Caco-2 (cell line): ENCODE data around the gene SPECC1L. TPM values are rescaled to one million over a fixed set of nuclear protein-coding genes. Genes with fewer than 3 reads are reported as not detected.
A peak's percentile ranks its signal among the peaks of the same experiment; 100 is the strongest.
"Not testable (repeated sequence)": the region's sequence is repeated elsewhere in the genome, so short reads cannot be mapped to it uniquely, and the experiment has no call there.

Experiments used
- BruUV-seq: library from RNA; stranded (reverse); fragments of 400-500 nt; replicated peaks from 2 replicates; lab custom pipeline; 2021; lab: Mats Ljungman, UMichigan
- CTCF ChIA-PET: fragments of 300-600 bp; sonication (Branson Sonifier 250); formaldehyde crosslinking; loops from one replicate; lab custom pipeline; 2022; ENCODE audit warnings: antibody characterized with exemption; lab: Charles Lee
- POLR2A ChIA-PET: fragments of 300-600 bp; sonication (Branson Sonifier 250); formaldehyde crosslinking; loops from one replicate; lab custom pipeline; 2022; ENCODE audit warnings: antibody characterized with exemption; lab: Charles Lee
- DNase-seq, 2 experiments: peaks; one replicate each; pipeline versions ENCODE4 v3.0.0 to v3.0.0-alpha.2; 2020 to 2022
- H3K27me3 ChIP-seq: replicated peaks from 2 replicates; pipeline ENCODE4 v1.6.0; 2011; ENCODE audit warnings: low read length; ENCODE audit not compliant: control insufficient read depth, insufficient read depth
- H3K36me3 ChIP-seq: 2 replicates; pipeline ENCODE4 v1.5.1; 2011; ENCODE audit warnings: low read length; ENCODE audit not compliant: control insufficient read depth, insufficient read depth
- H3K4me1 ChIP-seq: fragments of 250-450 bp; sonication (Bioruptor Pico); 2 replicates; pipeline ENCODE4 v1.5.1; 2020; ENCODE audit warnings: mild to moderate bottlenecking
- H3K4me3 ChIP-seq: 2 replicates; pipeline ENCODE4 v1.5.1; 2011; ENCODE audit warnings: low read depth, mild to moderate bottlenecking, control low read depth, low read length
- H3K9me3 ChIP-seq: fragments of 250-450 bp; sonication (Bioruptor Pico); 2 replicates; pipeline ENCODE4 v1.5.1; 2020; ENCODE audit warnings: mild to moderate bottlenecking, moderate library complexity
- H3K27ac Mint-ChIP-seq: one replicate; pipeline ENCODE4 v1.8.0; 2022; ENCODE audit warnings: mixed read lengths; ENCODE audit not compliant: unreplicated experiment
- H3K27me3 Mint-ChIP-seq: one replicate; pipeline ENCODE4 v1.8.0; 2022; ENCODE audit warnings: mixed read lengths; ENCODE audit not compliant: insufficient read depth, unreplicated experiment
- H3K36me3 Mint-ChIP-seq: one replicate; pipeline ENCODE4 v1.8.0; 2022; ENCODE audit warnings: mild to moderate bottlenecking, mixed read lengths; ENCODE audit not compliant: insufficient read depth, unreplicated experiment
- H3K4me1 Mint-ChIP-seq: one replicate; pipeline ENCODE4 v1.8.0; 2022; ENCODE audit warnings: low read depth, mixed read lengths; ENCODE audit not compliant: unreplicated experiment
- H3K4me3 Mint-ChIP-seq: one replicate; pipeline ENCODE4 v1.8.0; 2022; ENCODE audit warnings: mild to moderate bottlenecking, moderate library complexity, mixed read lengths; ENCODE audit not compliant: unreplicated experiment
- H3K9me3 Mint-ChIP-seq: one replicate; pipeline ENCODE4 v1.8.0; 2022; ENCODE audit warnings: mixed read lengths; ENCODE audit not compliant: unreplicated experiment
- CTCF ChIP-seq, 2 experiments: fragments of 200-600 bp in 1 of 2; IDR thresholded peaks; 1 replicate in 1 of 2; 2 replicates in 1 of 2; pipeline versions ENCODE4 v1.5.1 to v1.8.0; 2011 to 2022; ENCODE audit warnings: antibody characterized with exemption in 1 of 2, control low read depth in 1 of 2, inconsistent platforms in 1 of 2, low read depth in 1 of 2, low read length in 1 of 2, mild to moderate bottlenecking in 1 of 2, moderate library complexity in 1 of 2; ENCODE audit not compliant: insufficient read depth in 1 of 2, severe bottlenecking in 1 of 2, unreplicated experiment in 1 of 2
- intact Hi-C: fragments of 100-400 bp; cut with micrococcal nuclease; formaldehyde crosslinking; loops from one replicate; pipeline ENCODE4 v1.10.0; 2022; ENCODE audit not compliant: unreplicated experiment
- total RNA-seq: library from RNA; stranded (reverse); gene quantifications from 2 replicates; pipeline ENCODE4 v1.2.3, GENCODE V29; 2022

SPECC1L gene
- total RNA-seq, 1 experiment from 2014 or later = 72.8 TPM

- no TSS peak for BruUV-seq
- TF ChIP-seq CTCF (IDR thresholded peaks at IDR 0.05; ENCODE audit: insufficient read depth in 1 of 2, low read depth in 1 of 2, low read length in 1 of 2, severe bottlenecking in 1 of 2, unreplicated experiment in 1 of 2) = no peak
- Mint-ChIP-seq H3K4me1 (peaks cover 13% of the 10 kb centered on the region), H3K27me3 (no peaks in the 10 kb centered on the region), H3K9me3 (no peaks in the 10 kb centered on the region), H3K36me3 (peaks cover 4% of the 10 kb centered on the region), H3K4me3 (no peak overlapping the region), H3K27ac (no peak overlapping the region)
- Histone ChIP-seq H3K4me1 (0 out of 2 replicates have a peak, but pooled peaks cover 3% of the 10 kb centered on the region), H3K9me3 (no peaks in the 10 kb centered on the region), H3K4me3 (no peak overlapping the region), H3K27me3 (no peaks in the 10 kb centered on the region), H3K36me3 (no peaks in the 10 kb centered on the region)
- no peak for DNase-seq
- intact Hi-C loops = loop anchor here (1.0 kb wide), 1 partner anchor 58 kb away; no protein-coding TSS in a partner anchor
- CTCF ChIA-PET = interaction anchor here (0.6 to 1.4 kb wide), 10 partner anchors 22 to 114 kb away, joined by 3 to 51 read pairs (median 4); partner anchors contain the start of gene SUSD2
- POLR2A ChIA-PET = interaction anchor here (0.6 kb wide), 1 partner anchor 51 kb away, joined by 3 read pairs; no protein-coding TSS in a partner anchor
Observed at GRCh38 chr22:24247011-24247507, 23.6 kb upstream of the SPECC1L start.

- H3K27ac Mint-ChIP-seq = no peak overlapping the region
- no peak overlapping the region for H3K4me3 ChIP-seq
- BruUV-seq = no TSS peak
Observed at GRCh38 chr22:24247564-24248344, 22.9 kb upstream of the SPECC1L start.

GRCh38 chr22:24248611-24249010 is 22.0 kb upstream of the SPECC1L start:
- H3K27me3 ChIP-seq, CTCF ChIA-PET, H3K9me3 Mint-ChIP-seq, H3K9me3 ChIP-seq, H3K4me1 ChIP-seq, H3K4me3 Mint-ChIP-seq, POLR2A ChIA-PET, H3K36me3 ChIP-seq, H3K4me3 ChIP-seq, BruUV-seq, DNase-seq, intact Hi-C loops, H3K27ac Mint-ChIP-seq, H3K4me1 Mint-ChIP-seq, H3K36me3 Mint-ChIP-seq, H3K27me3 Mint-ChIP-seq: not testable (repeated sequence)

More at GRCh38 chr22:24247564-24248344, 22.9 kb upstream of the SPECC1L start:
- intact Hi-C loops = loop anchor here (1.0 kb wide), 1 partner anchor 58 kb away; no protein-coding TSS in a partner anchor
- Mint-ChIP-seq H3K9me3 (no peaks in the 10 kb centered on the region), H3K27me3 (no peaks in the 10 kb centered on the region), H3K4me3 (no peak overlapping the region), H3K36me3 (peaks cover 4% of the 10 kb centered on the region), H3K4me1 (peaks cover 13% of the 10 kb centered on the region)
- H3K36me3 ChIP-seq = no peaks in the 10 kb centered on the region
- CTCF ChIA-PET = interaction anchor here (0.6 to 1.4 kb wide), 10 partner anchors 23 to 115 kb away, joined by 3 to 51 read pairs (median 4); partner anchors contain the start of gene SUSD2
- peak; percentile 85 to 88 for DNase-seq
- POLR2A ChIA-PET = interaction anchor here (0.6 kb wide), 1 partner anchor 52 kb away, joined by 3 read pairs; no protein-coding TSS in a partner anchor
- peak; percentile 89 to 94 for TF ChIP-seq CTCF (IDR thresholded peaks at IDR 0.05; ENCODE audit: insufficient read depth in 1 of 2, low read depth in 1 of 2, low read length in 1 of 2, severe bottlenecking in 1 of 2, unreplicated experiment in 1 of 2)
- H3K27me3 ChIP-seq = no peaks in the 10 kb centered on the region
- 0 out of 2 replicates have a peak, but pooled peaks cover 3% of the 10 kb centered on the region for H3K4me1 ChIP-seq
- no peaks in the 10 kb centered on the region for H3K9me3 ChIP-seq

GRCh38 chr22:24249413-24249812 is 21.2 kb upstream of the SPECC1L start:
- H3K36me3 Mint-ChIP-seq, BruUV-seq, H3K27me3 ChIP-seq, H3K27ac Mint-ChIP-seq, H3K4me3 Mint-ChIP-seq, H3K9me3 ChIP-seq, H3K36me3 ChIP-seq, POLR2A ChIA-PET, H3K9me3 Mint-ChIP-seq, DNase-seq, H3K4me1 Mint-ChIP-seq, H3K4me3 ChIP-seq, intact Hi-C loops, H3K27me3 Mint-ChIP-seq, H3K4me1 ChIP-seq, CTCF ChIA-PET: not testable (repeated sequence)

GRCh38 chr22:24251286-24251685 is 19.3 kb upstream of the SPECC1L start:
- not testable (repeated sequence) for H3K36me3 Mint-ChIP-seq, BruUV-seq

More at GRCh38 chr22:24251286-24251685, 19.3 kb upstream of the SPECC1L start:
- H3K9me3 ChIP-seq, DNase-seq, H3K36me3 ChIP-seq, H3K4me1 Mint-ChIP-seq, H3K27me3 Mint-ChIP-seq, H3K4me3 ChIP-seq, H3K27me3 ChIP-seq, H3K4me1 ChIP-seq, H3K9me3 Mint-ChIP-seq, CTCF ChIA-PET, POLR2A ChIA-PET, H3K4me3 Mint-ChIP-seq, intact Hi-C loops, H3K27ac Mint-ChIP-seq: not testable (repeated sequence)
